Astrocyte of the cerebellum (primary cell): Measurements from ENCODE around the gene NT5DC4.

ENCODE experiments used
- DNase-seq: peaks from one replicate; pipeline ENCODE4 v3.0.0-alpha.2; 2011; ENCODE audit warnings: low read depth
- H3K4me3 ChIP-seq: 2 replicates; pipeline ENCODE4 v1.5.1; 2011; ENCODE audit warnings: mild to moderate bottlenecking, low read depth, low read length, moderate library complexity
- in situ Hi-C: cut with HindIII; loops from 2 replicates; pipeline ENCODE4 v1.10.0; 2017; ENCODE audit warnings: low sequenced_read_pairs
- TF ChIP-seq, protein P1 (sequence below): IDR thresholded peaks from 2 replicates; pipeline ENCODE4 v1.5.1; 2012; ENCODE audit warnings: low read length, low read depth, moderate library complexity, mild to moderate bottlenecking; ENCODE audit errors: missing control alignments

NT5DC4 gene

DNA sequence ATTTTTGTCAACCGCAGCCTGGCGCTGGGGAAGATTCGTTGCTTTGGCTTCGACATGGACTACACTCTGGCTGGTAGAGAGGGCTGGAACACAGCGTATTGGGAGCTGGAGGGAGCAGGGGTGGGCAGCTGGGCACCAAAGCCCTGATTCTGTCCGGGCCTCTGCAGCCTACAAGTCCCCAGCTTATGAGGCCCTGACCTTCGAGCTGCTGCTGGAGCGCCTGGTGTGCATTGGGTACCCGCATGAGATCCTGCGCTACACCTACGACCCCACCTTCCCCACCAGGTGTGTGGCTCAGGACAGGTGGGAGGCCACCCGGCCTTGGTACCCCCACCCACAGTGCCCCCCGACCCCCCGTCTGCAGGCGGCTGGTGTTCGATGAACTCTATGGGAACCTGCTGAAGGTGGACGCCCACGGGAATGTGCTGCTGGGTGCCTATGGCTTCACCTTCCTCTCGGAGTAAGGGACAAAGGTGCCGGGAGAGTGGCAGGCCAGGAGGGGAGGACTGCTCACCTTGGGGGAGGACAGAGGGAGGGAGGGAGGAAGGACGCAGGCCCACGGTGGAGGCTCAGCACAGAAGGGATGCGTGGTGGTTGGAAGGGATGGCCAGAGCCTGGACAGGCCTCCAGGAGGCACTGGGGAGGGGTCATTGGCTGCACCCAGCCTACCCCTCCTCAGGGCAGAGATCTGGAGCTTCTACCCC, 1.2 kb downstream of the NT5DC4 start:
- in situ Hi-C loops = loop anchor here (5.0 kb wide), 2 partner anchors 55 to 115 kb away; no protein-coding TSS in a partner anchor
- TF ChIP-seq, protein P1, sequence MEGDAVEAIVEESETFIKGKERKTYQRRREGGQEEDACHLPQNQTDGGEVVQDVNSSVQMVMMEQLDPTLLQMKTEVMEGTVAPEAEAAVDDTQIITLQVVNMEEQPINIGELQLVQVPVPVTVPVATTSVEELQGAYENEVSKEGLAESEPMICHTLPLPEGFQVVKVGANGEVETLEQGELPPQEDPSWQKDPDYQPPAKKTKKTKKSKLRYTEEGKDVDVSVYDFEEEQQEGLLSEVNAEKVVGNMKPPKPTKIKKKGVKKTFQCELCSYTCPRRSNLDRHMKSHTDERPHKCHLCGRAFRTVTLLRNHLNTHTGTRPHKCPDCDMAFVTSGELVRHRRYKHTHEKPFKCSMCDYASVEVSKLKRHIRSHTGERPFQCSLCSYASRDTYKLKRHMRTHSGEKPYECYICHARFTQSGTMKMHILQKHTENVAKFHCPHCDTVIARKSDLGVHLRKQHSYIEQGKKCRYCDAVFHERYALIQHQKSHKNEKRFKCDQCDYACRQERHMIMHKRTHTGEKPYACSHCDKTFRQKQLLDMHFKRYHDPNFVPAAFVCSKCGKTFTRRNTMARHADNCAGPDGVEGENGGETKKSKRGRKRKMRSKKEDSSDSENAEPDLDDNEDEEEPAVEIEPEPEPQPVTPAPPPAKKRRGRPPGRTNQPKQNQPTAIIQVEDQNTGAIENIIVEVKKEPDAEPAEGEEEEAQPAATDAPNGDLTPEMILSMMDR = no peak
- H3K4me3 ChIP-seq = no peak overlapping the region
- no peak for DNase-seq

DNA sequence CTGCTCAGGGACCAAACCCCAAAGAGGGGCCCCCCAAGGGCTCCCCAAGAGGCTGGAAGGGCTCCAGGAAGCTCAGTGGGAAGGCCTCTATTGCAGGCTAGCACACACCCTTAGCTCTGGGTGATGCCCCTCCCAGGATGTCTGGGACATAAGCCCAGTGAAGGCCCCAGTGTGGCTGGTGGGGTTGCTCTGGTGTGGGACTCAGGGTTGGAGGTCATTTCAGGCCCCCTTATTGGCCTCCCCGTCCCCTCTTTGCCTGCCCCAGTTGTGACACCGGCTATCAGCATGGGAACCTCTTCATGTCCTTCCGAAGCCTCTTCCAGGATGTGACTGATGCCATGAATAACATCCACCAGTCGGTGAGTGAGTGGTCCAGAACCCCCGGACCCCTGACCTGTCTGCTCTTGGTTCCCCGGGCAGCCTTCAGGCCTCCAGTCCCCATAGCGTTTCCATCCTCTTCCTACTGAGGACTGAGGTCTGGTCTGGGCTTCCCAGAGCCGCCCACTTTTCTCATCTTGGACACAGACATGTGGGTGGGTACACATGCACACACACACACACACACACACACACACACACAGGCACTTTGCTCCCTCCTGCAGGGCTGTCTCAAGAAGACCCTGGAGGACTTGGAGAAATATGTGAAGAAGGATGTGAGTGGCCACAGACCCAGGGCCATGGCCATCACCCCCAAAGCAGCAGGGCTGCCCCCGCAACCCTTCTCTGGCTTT, 2.2 kb downstream of the NT5DC4 start:
- DNase-seq = no peak
- TF ChIP-seq, protein P1 = no peak
- no peak overlapping the region for H3K4me3 ChIP-seq
- in situ Hi-C loops = loop anchor here (5.0 kb wide), 2 partner anchors 56 to 116 kb away; no protein-coding TSS in a partner anchor

DNA sequence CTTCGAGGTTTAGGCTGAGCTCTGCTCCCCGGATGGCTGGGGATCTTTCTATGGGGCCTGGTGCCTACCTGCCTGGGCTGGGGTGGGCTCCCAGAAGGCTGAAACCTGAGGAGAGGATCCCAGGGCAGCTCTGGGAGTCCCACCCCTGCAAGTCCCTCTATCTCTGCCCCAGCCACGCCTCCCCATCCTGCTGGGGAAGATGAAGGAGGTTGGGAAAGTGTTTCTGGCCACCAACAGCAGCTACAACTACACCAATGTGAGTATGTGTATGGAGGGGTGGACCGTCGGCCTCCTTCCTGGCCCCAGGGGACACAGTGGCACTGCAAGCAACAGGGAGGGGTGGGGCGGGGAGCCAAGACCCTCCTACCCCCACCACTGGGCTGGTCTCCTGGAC, 2.7 kb downstream of the NT5DC4 start:
- H3K4me3 ChIP-seq = no peak overlapping the region
- no peak for DNase-seq
- in situ Hi-C loops = loop anchor here (5.0 kb wide), 2 partner anchors 56 to 116 kb away; no protein-coding TSS in a partner anchor
- TF ChIP-seq, protein P1 = no peak

DNA sequence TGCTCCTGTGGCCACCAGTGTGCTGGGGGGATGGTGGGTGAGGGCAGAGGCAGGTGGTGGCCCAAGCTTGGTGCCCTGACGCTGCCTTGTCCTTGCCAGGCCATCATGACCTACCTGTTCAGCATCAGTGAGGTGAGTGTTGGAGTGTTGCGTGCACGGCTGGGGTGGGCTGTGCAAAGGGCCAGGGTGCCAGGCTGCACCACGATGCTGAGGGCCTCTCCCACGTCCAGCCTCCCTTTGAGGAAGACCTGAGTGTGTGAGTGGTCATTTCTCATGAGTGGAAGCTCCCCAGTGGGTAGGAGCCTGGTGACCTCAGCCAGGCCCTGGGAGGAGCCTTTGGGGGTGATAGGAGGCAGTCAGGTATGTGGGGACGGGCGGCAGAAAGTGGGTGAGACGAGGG, 3.2 kb downstream of the NT5DC4 start:
- no peak overlapping the region for H3K4me3 ChIP-seq
- in situ Hi-C loops = loop anchor here (5.0 kb wide), 2 partner anchors 57 to 117 kb away; no protein-coding TSS in a partner anchor
- TF ChIP-seq, protein P1 = no peak
- no peak for DNase-seq

DNA sequence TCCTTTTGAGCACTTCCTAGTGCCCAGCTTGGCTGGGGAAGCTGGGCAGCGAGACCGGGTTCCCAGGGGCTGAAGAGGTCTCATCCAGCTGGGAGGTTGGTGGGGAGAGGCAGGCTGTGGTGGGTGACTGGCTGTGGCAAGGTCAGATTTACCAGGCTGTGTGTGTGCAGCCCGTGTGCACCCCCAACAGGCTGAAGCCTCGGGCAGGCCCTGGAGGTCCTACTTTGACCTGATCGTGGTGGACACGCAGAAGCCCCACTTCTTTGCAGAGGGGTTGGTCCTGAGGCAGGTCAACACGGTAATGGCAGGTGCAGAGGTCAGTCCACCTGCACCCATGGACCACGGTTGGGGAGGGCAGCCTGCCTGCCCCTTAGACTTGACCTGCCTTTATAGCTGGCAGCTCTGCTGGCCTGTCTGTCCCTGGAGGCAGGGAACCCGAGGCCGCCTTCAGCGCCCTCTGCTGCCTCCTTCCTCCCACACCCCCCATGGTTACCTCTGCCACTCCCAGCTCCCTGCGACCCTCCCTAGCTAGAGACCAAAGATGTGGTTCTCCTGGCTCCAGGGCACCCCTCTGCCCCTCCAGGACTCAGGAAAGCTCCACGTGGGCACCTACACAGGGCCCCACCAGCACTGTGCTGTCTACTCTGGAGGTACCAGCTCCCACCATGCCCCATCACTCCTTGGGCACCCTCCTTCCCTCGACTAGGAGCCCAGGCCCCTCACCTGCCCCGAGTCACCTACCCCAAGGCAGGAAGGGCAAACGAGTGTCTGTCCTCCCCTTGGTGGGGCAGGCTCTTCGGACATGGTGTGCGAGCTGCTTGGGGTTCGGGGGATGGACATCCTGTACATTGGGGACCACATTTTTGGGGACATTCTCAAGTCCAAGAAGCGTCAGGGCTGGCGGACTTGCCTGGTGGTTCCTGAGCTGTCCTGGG, 4.0 kb downstream of the NT5DC4 start:
- no peak for DNase-seq
- H3K4me3 ChIP-seq = no peak overlapping the region
- TF ChIP-seq, protein P1 = no peak
- in situ Hi-C loops = loop anchor here (5.0 to 25.0 kb wide), 3 partner anchors 58 to 212 kb away; no protein-coding TSS in a partner anchor
